Measurements from ENCODE around the gene TPR.

- TF ChIP-seq POLR2A (IDR thresholded peaks at IDR 0.05) = no peak
- no peak for TF ChIP-seq CTCF (IDR thresholded peaks at IDR 0.05)
- TF ChIP-seq EP300 (IDR thresholded peaks at IDR 0.05) = no peak
Measured at GRCh38 chr1:186289943-186290545, 85.0 kb downstream of the TPR start.

Data from tibial nerve (tissue), 4 donors.